ENCODE results near the gene ARHGAP10.

The ARHGAP10 gene

GRCh38 chr4:148112231-148112982 is 380.5 kb downstream of the ARHGAP10 start:
- FAIRE-seq (no peak), DNase-seq (ENCODE audit: insufficient read length, low spot score) (no peak)
- TF ChIP-seq CTCF (IDR thresholded peaks at IDR 0.05; ENCODE audit: insufficient read depth, missing control alignments) = no peak

- FAIRE-seq (no peak), DNase-seq (ENCODE audit: insufficient read length, low spot score) (no peak)
- TF ChIP-seq CTCF (IDR thresholded peaks at IDR 0.05; ENCODE audit: insufficient read depth, missing control alignments) = no peak
These were observed 382.5 kb downstream of the ARHGAP10 start for GRCh38 chr4:148114436-148114835.

- FAIRE-seq = no peak
- no peak for TF ChIP-seq CTCF (IDR thresholded peaks at IDR 0.05; ENCODE audit: insufficient read depth, missing control alignments)
These were observed 384.4 kb downstream of the ARHGAP10 start for GRCh38 chr4:148116264-148116663.

DNA sequence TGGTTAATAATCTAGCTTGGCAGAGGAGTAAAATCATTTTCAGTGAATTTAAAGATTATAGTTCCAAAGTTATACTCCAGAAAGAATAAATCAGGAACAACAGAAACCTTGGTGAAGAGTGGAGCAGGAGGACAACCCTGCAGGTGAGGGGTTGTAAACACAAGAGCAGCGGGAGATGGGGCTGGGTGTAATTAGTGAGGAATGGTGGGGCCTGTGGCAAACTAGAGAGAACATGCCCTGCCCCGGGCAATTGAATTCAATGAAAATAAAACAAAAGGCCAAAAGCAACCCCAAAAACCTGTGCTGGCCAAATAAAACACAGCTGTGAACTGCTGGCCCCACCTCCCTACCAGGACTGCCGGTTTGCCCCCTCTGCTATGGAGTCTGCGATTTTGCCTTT is 385.1 kb downstream of the ARHGAP10 start:
- no peak for TF ChIP-seq CTCF (IDR thresholded peaks at IDR 0.05; ENCODE audit: insufficient read depth, missing control alignments)
- FAIRE-seq (no peak), DNase-seq (ENCODE audit: insufficient read length, low spot score) (no peak)

More at GRCh38 chr4:148116264-148116663, 384.4 kb downstream of the ARHGAP10 start:
- no peak for DNase-seq (ENCODE audit: insufficient read length, low spot score)

- FAIRE-seq (no peak), DNase-seq (ENCODE audit: insufficient read length, low spot score) (no peak)
- no peak for TF ChIP-seq CTCF (IDR thresholded peaks at IDR 0.05; ENCODE audit: insufficient read depth, missing control alignments)
These were observed 386.3 kb downstream of the ARHGAP10 start for GRCh38 chr4:148118179-148118578.

- no peak for TF ChIP-seq CTCF (IDR thresholded peaks at IDR 0.05; ENCODE audit: insufficient read depth, missing control alignments)
- FAIRE-seq (no peak), DNase-seq (ENCODE audit: insufficient read length, low spot score) (no peak)
These were observed 386.7 kb downstream of the ARHGAP10 start for GRCh38 chr4:148118633-148119032.

DNA sequence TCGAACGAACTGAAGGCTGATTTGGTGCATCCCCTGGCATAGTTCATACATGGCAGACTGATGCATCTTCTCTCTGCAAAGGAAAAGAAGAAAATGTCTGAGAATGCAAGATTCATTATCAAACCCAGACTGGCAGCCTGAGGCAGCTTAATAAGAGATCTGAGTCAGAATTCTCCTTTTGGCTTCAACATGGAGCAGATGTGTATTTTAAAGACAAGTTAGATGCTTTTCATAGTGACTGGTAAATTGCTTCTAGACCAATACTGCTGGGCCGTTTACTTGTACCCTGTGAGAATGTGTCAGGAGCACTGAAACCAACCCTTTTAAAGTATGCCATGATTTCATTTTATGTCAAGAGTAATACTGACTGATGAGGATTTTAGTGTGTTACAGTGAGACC is 388.3 kb downstream of the ARHGAP10 start:
- DNase-seq (ENCODE audit: insufficient read length, low spot score) (no peak), FAIRE-seq (no peak)
- TF ChIP-seq CTCF (IDR thresholded peaks at IDR 0.05; ENCODE audit: insufficient read depth, missing control alignments) = no peak

All from D721Med (cell line).